HepG2 (cell line): Measurements from ENCODE around the gene OR8G1. TPM values are rescaled to one million over a fixed set of nuclear protein-coding genes. Genes with fewer than 3 reads are reported as not detected.

ENCODE experiments used
- ATAC-seq: fragments of 200-7000 bp; cut with Tn5 transposase; 3 replicates; pipeline ENCODE4 v1.9.1; 2020; ENCODE audit warnings: mild to moderate bottlenecking, moderate library complexity
- Bru-seq: library from RNA; stranded (reverse); fragments of 400-500 nt; gene quantifications from one replicate; lab custom pipeline; 2021; lab: Mats Ljungman, UMichigan
- BruChase-seq, 2 experiments: library from RNA; stranded (reverse); fragments of 400-500 nt; gene quantifications; one replicate each; lab custom pipeline; 2021; lab: Mats Ljungman, UMichigan
- BruUV-seq: library from RNA; stranded (reverse); fragments of 400-500 nt; replicated peaks from 2 replicates; lab custom pipeline; 2021; lab: Mats Ljungman, UMichigan
- CTCF ChIA-PET: fragments of 300-600 bp; formaldehyde crosslinking; extraction: SDS; loops from one replicate; lab custom pipeline; 2021; ENCODE audit warnings: low total read pairs, inconsistent platforms, low intra/inter-chr PET ratio; lab: Yijun Ruan, JAX
- POLR2A ChIA-PET: fragments of 350-600 bp; sonication (Branson Sonifier 250); formaldehyde crosslinking; loops from one replicate; lab custom pipeline; 2020; ENCODE audit warnings: antibody characterized with exemption, inconsistent platforms; lab: Yijun Ruan, JAX
- DNase-seq: peaks from one replicate; pipeline ENCODE4 v3.0.0-alpha.2; 2015; ENCODE audit warnings: low spot score
- FAIRE-seq: peaks from 3 replicates; lab custom pipeline; 2011; peaks lifted over from hg19 to GRCh38; lab: Jason Lieb, UNC
- H2AFZ ChIP-seq: one replicate; pipeline ENCODE4 v1.6.1; 2011; ENCODE audit warnings: low read length, inconsistent platforms
- H3K27ac ChIP-seq: fragments of 300-600 bp; 3 replicates; pipeline ENCODE4 v1.8.0; 2011; ENCODE audit warnings: mixed run types, mild to moderate bottlenecking, mixed read lengths, low read length, inconsistent platforms; ENCODE audit not compliant: insufficient read depth; ENCODE audit errors: extremely low read length
- H3K27me3 ChIP-seq, 2 experiments: fragments of 200-600 bp in 1 of 2; 2 replicates in 1 of 2; 3 replicates in 1 of 2; pipeline versions ENCODE4 v1.6.0 to v1.8.0; 2011; ENCODE audit warnings: low read length in 2 of 2, mild to moderate bottlenecking in 2 of 2, moderate library complexity in 2 of 2, inconsistent platforms in 1 of 2; ENCODE audit not compliant: insufficient read depth in 2 of 2, control insufficient read depth in 1 of 2
- H3K36me3 ChIP-seq, 2 experiments: fragments of 200-600 bp in 1 of 2; replicated peaks in 1 of 2; 2 replicates in 1 of 2; 3 replicates in 1 of 2; pipeline versions ENCODE4 v1.5.1 to v1.8.0; 2011; ENCODE audit warnings: low read length in 2 of 2, inconsistent platforms in 1 of 2; ENCODE audit not compliant: insufficient read depth in 2 of 2, control insufficient read depth in 1 of 2
- H3K4me1 ChIP-seq: 2 replicates; pipeline ENCODE4 v1.5.1; 2012; ENCODE audit warnings: low read length, inconsistent platforms; ENCODE audit not compliant: insufficient read depth
- H3K4me2 ChIP-seq: 2 replicates; pipeline ENCODE4 v1.6.0; 2011; ENCODE audit warnings: low read depth, low read length, inconsistent platforms
- H3K4me3 ChIP-seq, 3 experiments: fragments of 200-600 bp in 1 of 3; sonication (generic), shearing (Covaris generic) in 1 of 3; replicated peaks in 1 of 3; 2 replicates each; pipeline ENCODE4 v1.5.1; 2011 to 2016; ENCODE audit warnings: low read length in 3 of 3, inconsistent platforms in 2 of 3, low read depth in 2 of 3, mild to moderate bottlenecking in 2 of 3, control low read depth in 1 of 3, mixed read lengths in 1 of 3; ENCODE audit not compliant: insufficient read depth in 1 of 3
- H3K79me2 ChIP-seq: one replicate; pipeline ENCODE4 v1.6.1; 2011; ENCODE audit warnings: low read length, inconsistent platforms; ENCODE audit not compliant: insufficient read depth
- H3K9ac ChIP-seq: 2 replicates; pipeline ENCODE4 v1.6.0; 2011; ENCODE audit warnings: mild to moderate bottlenecking, low read depth, low read length, inconsistent platforms; ENCODE audit not compliant: insufficient read depth
- H3K9me3 ChIP-seq: 2 replicates; pipeline ENCODE4 v1.5.1; 2012; ENCODE audit warnings: mild to moderate bottlenecking, low read length
- H4K20me1 ChIP-seq: 2 replicates; pipeline ENCODE4 v1.6.0; 2011; ENCODE audit warnings: inconsistent platforms, mild to moderate bottlenecking, low read length, moderate library complexity; ENCODE audit not compliant: insufficient read depth
- ATAD3A ChIP-seq: sonication (generic); formaldehyde crosslinking; IDR thresholded peaks from 2 replicates; pipeline ENCODE4 v1.4.0; 2020; ENCODE audit warnings: missing genetic modification reagents
- DZIP1 ChIP-seq: sonication (generic); formaldehyde crosslinking; IDR thresholded peaks from 2 replicates; pipeline ENCODE4 v1.5.0; 2020; ENCODE audit warnings: mild to moderate bottlenecking, missing genetic modification reagents
- FOXO1 ChIP-seq: sonication (generic); formaldehyde crosslinking; IDR thresholded peaks from 2 replicates; pipeline ENCODE4 v1.4.0; 2020; ENCODE audit warnings: missing genetic modification reagents
- ONECUT2 ChIP-seq: sonication (generic); formaldehyde crosslinking; IDR thresholded peaks from 2 replicates; pipeline ENCODE4 v1.4.0; 2020; ENCODE audit warnings: missing genetic modification reagents
- TBL1XR1 ChIP-seq: fragments of 150-350 bp; IDR thresholded peaks from 2 replicates; pipeline ENCODE4 v1.6.1; 2014; ENCODE audit warnings: borderline replicate concordance, low read length; ENCODE audit not compliant: partially characterized antibody
- ZNF30 ChIP-seq: sonication (generic); formaldehyde crosslinking; IDR thresholded peaks from 2 replicates; pipeline ENCODE4 v1.5.0; 2020; ENCODE audit warnings: mild to moderate bottlenecking, missing genetic modification reagents
- ZNF430 ChIP-seq: sonication (generic); formaldehyde crosslinking; IDR thresholded peaks from 2 replicates; pipeline ENCODE4 v1.9.0; 2021; ENCODE audit warnings: mild to moderate bottlenecking, missing genetic modification reagents
- ZNF550 ChIP-seq: sonication (generic); formaldehyde crosslinking; IDR thresholded peaks from 2 replicates; pipeline ENCODE4 v1.4.0; 2020; ENCODE audit warnings: mild to moderate bottlenecking, missing genetic modification reagents, borderline replicate concordance
- ZNF713 ChIP-seq: sonication (generic); formaldehyde crosslinking; IDR thresholded peaks from 2 replicates; pipeline ENCODE4 v1.4.0; 2020; ENCODE audit warnings: mild to moderate bottlenecking, missing genetic modification reagents
- ZNF749 ChIP-seq: sonication (generic); formaldehyde crosslinking; IDR thresholded peaks from 2 replicates; pipeline ENCODE4 v1.8.0; 2022; ENCODE audit warnings: mild to moderate bottlenecking, missing genetic modification reagents, moderate library complexity, borderline replicate concordance
- WGBS: methylation state at CpG from one replicate; pipeline ENCODE4 v1.1.6; 2017; ENCODE audit warnings: low lambda C conversion rate; 5-methylcytosine and 5-hydroxymethylcytosine counted together
- in situ Hi-C: cut with HindIII; loops from 2 replicates; pipeline ENCODE4 v1.10.0; 2017; ENCODE audit warnings: low pct_unique_long_range_greater_than_20kb; ENCODE audit not compliant: extremely low pct_ligation_motif_present
- intact Hi-C: fragments of 100-400 bp; cut with micrococcal nuclease; formaldehyde crosslinking; loops from one replicate; pipeline ENCODE4 v1.10.0; 2022; ENCODE audit not compliant: unreplicated experiment
- long read RNA-seq, 2 experiments: library from RNA in 1 of 2; library from polyadenylated mRNA in 1 of 2; stranded (forward) in 1 of 2; unstranded in 1 of 2; transcript quantifications; one replicate each; pipeline ENCODE4 v2.0.0, GENCODE V29; 2019 to 2022
- polyA minus RNA-seq, 3 experiments: library from RNA; depleted of rRNA, polyadenylated mRNA; stranded (reverse); fragments of >200 nt; gene quantifications; 2 replicates each; pipeline ENCODE4 v1.2.3, GENCODE V29; 2011; ENCODE audit warnings: low replicate concordance in 1 of 3
- polyA plus RNA-seq, 8 experiments: library from polyadenylated mRNA; depleted of rRNA in 3 of 8; stranded (reverse) in 7 of 8; unstranded in 1 of 8; fragments of >200 nt; fragmentation: Illumina TruSeq in 4 of 8; extraction: Trizol in 4 of 8; gene quantifications; 2 replicates each; pipeline versions ENCODE4 v1.2.1 to v1.2.3, GENCODE V29; 2011 to 2016; ENCODE audit warnings: low read depth in 4 of 8, missing spikeins in 1 of 8, mixed read lengths in 1 of 8; ENCODE audit not compliant: insufficient read depth in 1 of 8
- total RNA-seq, 5 experiments: library from RNA; depleted of rRNA; stranded (reverse); fragments of >200 nt; fragmentation: Illumina TruSeq; extraction: Trizol; gene quantifications; 2 replicates each; pipeline ENCODE4 v1.2.3, GENCODE V29; 2016; ENCODE audit warnings: low read depth in 1 of 5
- TF ChIP-seq, protein P1 (sequence below): sonication (generic); formaldehyde crosslinking; IDR thresholded peaks from 2 replicates; pipeline ENCODE4 v1.4.0; 2020; ENCODE audit warnings: missing genetic modification reagents, borderline replicate concordance

OR8G1 gene, protein sequence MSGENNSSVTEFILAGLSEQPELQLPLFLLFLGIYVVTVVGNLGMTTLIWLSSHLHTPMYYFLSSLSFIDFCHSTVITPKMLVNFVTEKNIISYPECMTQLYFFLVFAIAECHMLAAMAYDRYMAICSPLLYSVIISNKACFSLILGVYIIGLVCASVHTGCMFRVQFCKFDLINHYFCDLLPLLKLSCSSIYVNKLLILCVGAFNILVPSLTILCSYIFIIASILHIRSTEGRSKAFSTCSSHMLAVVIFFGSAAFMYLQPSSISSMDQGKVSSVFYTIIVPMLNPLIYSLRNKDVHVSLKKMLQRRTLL
- not detected in 2 replicates for total RNA-seq (2016; rRNA removed; fragmentation: Illumina TruSeq; extraction: Trizol)
- total RNA-seq (2016; cell fraction: cytosol; rRNA removed; fragmentation: Illumina TruSeq; extraction: Trizol; ENCODE audit: low read depth), result not detected in 2 replicates
- total RNA-seq (2016; cell fraction: insoluble cytoplasmic fraction; rRNA removed; fragmentation: Illumina TruSeq; extraction: Trizol), result not detected in 2 replicates
- total RNA-seq (2016; cell fraction: membrane; rRNA removed; fragmentation: Illumina TruSeq; extraction: Trizol), result not detected in 2 replicates
- total RNA-seq (2016; cell fraction: nucleus; rRNA removed; fragmentation: Illumina TruSeq; extraction: Trizol), result not detected in 2 replicates
- polyA plus RNA-seq (2011; rRNA removed), result not detected in 2 replicates
- polyA plus RNA-seq (2011; cell fraction: cytosol; rRNA removed), result not detected in 2 replicates
- not detected in 2 replicates for polyA plus RNA-seq (2011; cell fraction: nucleus; rRNA removed)
- not detected in 2 replicates for polyA plus RNA-seq (2012)
- not detected in 2 replicates for polyA plus RNA-seq (2016; cell fraction: cytosol; fragmentation: Illumina TruSeq; extraction: Trizol; ENCODE audit: low read depth)
- not detected in 2 replicates for polyA plus RNA-seq (2016; cell fraction: insoluble cytoplasmic fraction; fragmentation: Illumina TruSeq; extraction: Trizol; ENCODE audit: low read depth)
- not detected in 2 replicates for polyA plus RNA-seq (2016; cell fraction: membrane; fragmentation: Illumina TruSeq; extraction: Trizol; ENCODE audit: low read depth)
- polyA plus RNA-seq (2016; cell fraction: nucleus; fragmentation: Illumina TruSeq; extraction: Trizol; ENCODE audit: insufficient read depth, low read depth), result not detected in 2 replicates
- 0.33 TPM in 1 of 2 replicates, not detected in the other for polyA minus RNA-seq (2011; rRNA and poly(A)+ RNA removed; ENCODE audit: low replicate concordance)
- polyA minus RNA-seq (2011; cell fraction: cytosol; rRNA and poly(A)+ RNA removed), result not detected in 2 replicates
- polyA minus RNA-seq (2011; cell fraction: nucleus; rRNA and poly(A)+ RNA removed), result not detected in 2 replicates
- not detected for Bru-seq, nascent RNA
- BruChase-seq, experiment 1, labeled RNA remaining after a 6-hour chase, result not detected
- not detected for BruChase-seq, experiment 2, labeled RNA remaining after a 2-hour chase
- long read RNA-seq, experiment 1, result 0 reads
- long read RNA-seq, experiment 2, result 0 reads

DNA sequence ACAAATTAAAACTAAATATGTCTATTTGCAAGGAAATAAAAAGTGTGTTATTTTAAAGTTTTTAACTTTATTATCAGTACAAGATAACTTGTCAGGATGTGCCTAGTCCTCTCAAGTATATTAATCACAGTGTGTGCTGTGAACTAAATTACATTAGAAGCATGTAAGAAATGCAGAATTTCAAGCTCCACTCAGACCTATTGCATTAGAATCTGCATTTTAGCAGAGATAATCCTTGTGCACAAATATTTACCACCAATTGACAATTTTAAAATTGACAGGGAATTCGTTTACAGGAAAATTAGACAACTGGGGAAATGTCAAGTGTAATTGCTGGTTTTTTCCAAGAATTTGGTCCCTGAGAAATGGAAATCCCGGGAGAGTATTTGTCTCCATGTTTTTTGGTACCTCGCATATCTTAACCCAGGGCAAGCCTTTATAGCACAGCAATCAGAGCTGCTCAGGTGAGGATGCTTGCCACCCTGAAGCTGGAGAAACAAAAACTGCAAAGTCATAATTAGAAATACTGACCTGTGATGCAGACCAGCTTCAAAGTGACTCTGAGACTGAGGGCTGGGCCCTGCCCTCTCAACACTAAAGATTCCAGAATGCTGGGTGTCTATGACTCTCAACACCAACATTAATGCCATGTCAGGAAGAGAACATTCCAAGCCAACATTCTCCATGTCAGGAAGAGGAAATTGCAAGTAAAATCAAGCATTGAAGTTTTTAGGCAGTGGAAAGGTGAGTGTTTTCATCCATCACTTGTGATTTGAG lies at the start of gene OR8G1:
TSS of gene OR8G1 (plus strand) at position 475 of the 777 bp plus-strand sequence. CDS start 8,581 bp downstream, outside the sequence.
- ChIA-PET CTCF (no interaction called here), POLR2A (no interaction called here)
- Histone ChIP-seq H3K27me3 (no peaks in the 10 kb centered on the region; a peak in 1 of 5 replicates), H2AFZ (no peak within 1 kb of the TSS), H3K4me2 (no peak within 1 kb of the TSS), H3K9me3 (no peaks in the 10 kb centered on the region), H3K4me1 (no peaks in the 10 kb centered on the region), H4K20me1 (no peaks in the 10 kb centered on the region), H3K27ac (no peak within 1 kb of the TSS), H3K9ac (no peak within 1 kb of the TSS), H3K36me3 (no peaks in the 10 kb centered on the region), H3K79me2 (no peaks in the 10 kb centered on the region), H3K4me3 (no peak within 1 kb of the TSS)
- intact Hi-C loops, result no loop called here
- FAIRE-seq (no peak), ATAC-seq (no peak), DNase-seq (no peak)
- 1% methylated on average over 3 of the region's 3 CpGs for WGBS
- BruUV-seq, result no TSS peak
- in situ Hi-C loops, result no loop called here
- TF ChIP-seq ZNF430 (CRISPR knock-in tag) (no peak), ATAD3A (CRISPR knock-in tag) (no peak), DZIP1 (CRISPR knock-in tag) (no peak), FOXO1 (CRISPR knock-in tag) (no peak), TBL1XR1 (no peak), ONECUT2 (CRISPR knock-in tag) (no peak), ZNF713 (CRISPR knock-in tag) (no peak), ZNF550 (CRISPR knock-in tag) (no peak), ZNF30 (CRISPR knock-in tag) (no peak), ZNF749 (CRISPR knock-in tag) (no peak)
- TF ChIP-seq, protein P1, sequence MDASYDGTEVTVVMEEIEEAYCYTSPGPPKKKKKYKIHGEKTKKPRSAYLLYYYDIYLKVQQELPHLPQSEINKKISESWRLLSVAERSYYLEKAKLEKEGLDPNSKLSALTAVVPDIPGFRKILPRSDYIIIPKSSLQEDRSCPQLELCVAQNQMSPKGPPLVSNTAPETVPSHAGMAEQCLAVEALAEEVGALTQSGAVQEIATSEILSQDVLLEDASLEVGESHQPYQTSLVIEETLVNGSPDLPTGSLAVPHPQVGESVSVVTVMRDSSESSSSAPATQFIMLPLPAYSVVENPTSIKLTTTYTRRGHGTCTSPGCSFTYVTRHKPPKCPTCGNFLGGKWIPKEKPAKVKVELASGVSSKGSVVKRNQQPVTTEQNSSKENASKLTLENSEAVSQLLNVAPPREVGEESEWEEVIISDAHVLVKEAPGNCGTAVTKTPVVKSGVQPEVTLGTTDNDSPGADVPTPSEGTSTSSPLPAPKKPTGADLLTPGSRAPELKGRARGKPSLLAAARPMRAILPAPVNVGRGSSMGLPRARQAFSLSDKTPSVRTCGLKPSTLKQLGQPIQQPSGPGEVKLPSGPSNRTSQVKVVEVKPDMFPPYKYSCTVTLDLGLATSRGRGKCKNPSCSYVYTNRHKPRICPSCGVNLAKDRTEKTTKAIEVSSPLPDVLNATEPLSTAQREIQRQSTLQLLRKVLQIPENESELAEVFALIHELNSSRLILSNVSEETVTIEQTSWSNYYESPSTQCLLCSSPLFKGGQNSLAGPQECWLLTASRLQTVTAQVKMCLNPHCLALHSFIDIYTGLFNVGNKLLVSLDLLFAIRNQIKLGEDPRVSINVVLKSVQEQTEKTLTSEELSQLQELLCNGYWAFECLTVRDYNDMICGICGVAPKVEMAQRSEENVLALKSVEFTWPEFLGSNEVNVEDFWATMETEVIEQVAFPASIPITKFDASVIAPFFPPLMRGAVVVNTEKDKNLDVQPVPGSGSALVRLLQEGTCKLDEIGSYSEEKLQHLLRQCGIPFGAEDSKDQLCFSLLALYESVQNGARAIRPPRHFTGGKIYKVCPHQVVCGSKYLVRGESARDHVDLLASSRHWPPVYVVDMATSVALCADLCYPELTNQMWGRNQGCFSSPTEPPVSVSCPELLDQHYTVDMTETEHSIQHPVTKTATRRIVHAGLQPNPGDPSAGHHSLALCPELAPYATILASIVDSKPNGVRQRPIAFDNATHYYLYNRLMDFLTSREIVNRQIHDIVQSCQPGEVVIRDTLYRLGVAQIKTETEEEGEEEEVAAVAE (CRISPR knock-in tag), result no peak
